Stimulated activated CD8-positive, alpha-beta memory T cell treated with anti-CD3 and anti-CD28 coated beads, Interleukin-2, amount 100 ng/mL, for 48 hours (primary cell): Measurements from ENCODE around the gene SIRT6.
"Not testable (repeated sequence)": the region's sequence is repeated elsewhere in the genome, so short reads cannot be mapped to it uniquely, and the experiment has no call there.

Experiments used
- DNase-seq, 2 donors: peaks; one replicate each; pipeline ENCODE4 v3.0.0-alpha.2; 2020; ENCODE audit warnings: low read depth in 2 of 2

SIRT6 gene

DNA sequence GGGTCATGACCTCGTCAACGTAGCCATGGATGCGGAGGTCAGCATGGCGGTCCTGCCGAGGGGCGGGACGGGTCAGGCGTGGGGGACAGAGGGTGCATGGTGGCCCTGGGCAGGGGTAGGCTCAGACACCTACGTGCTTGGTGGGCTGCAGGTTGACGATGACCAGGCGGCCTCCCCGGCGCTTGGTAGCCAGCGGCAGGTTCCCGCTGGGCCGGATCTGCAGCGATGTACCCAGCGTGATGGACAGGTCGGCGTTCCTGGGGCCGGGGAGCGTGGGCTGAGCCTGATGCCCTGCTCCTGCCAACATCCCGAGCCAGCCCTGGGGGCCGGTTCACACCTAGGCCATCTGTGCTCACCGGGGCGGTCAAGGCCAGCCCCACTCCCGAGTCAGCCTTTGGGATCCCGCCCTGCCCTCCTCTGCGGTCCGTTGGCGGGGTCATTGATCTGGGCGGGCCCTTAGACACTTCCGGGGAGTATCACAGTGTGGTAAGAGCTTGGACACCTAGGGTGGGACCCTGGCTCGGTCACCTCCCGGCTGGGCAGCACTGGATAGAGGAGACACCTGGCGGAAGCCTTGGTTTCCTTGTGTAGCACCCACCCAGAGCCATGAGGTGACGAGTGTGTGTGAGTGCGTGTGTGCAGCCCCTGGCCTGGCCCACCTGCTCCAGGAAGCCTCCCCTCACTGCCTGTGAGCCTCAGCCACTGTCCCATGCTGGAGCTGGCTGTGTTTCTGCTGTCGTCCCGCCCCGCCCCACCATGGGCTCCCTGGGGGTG, 7.3 kb downstream of the SIRT6 start:
- DNase-seq = no peak

DNA sequence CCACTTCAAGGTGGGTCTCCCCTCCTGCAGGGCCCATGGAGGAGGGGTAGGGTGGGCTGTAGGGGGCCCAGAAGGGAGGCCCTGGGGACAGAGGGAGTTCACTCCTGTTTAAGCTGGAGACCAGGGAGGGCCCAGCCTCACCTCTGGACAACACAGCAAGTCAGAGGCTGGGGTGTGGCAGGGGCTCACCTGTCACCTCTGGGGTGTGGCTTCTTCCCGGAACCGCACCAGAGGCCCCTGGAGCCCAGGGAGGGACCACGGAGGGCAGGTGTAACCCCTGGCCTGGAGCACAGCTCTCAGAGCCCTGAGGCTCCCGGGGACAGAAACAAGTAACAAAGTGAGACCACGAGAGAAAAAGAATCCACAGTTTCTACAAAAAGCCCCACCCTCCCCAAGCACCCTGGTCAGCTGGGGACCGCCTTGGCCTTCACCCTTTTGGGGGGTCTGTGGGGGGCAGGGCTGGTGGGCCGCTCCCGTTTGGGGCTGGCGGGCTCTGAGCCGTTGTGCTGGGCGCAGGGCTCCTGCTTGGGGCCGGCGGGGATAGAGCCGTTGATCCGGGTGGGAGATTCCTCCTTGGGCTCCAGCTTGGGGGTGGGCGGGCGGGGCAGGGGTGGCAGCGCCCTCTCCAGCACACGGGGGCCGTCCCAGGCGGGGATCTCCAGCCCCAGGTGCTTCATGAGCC, 8.0 kb downstream of the SIRT6 start:
- no peak for DNase-seq

DNA sequence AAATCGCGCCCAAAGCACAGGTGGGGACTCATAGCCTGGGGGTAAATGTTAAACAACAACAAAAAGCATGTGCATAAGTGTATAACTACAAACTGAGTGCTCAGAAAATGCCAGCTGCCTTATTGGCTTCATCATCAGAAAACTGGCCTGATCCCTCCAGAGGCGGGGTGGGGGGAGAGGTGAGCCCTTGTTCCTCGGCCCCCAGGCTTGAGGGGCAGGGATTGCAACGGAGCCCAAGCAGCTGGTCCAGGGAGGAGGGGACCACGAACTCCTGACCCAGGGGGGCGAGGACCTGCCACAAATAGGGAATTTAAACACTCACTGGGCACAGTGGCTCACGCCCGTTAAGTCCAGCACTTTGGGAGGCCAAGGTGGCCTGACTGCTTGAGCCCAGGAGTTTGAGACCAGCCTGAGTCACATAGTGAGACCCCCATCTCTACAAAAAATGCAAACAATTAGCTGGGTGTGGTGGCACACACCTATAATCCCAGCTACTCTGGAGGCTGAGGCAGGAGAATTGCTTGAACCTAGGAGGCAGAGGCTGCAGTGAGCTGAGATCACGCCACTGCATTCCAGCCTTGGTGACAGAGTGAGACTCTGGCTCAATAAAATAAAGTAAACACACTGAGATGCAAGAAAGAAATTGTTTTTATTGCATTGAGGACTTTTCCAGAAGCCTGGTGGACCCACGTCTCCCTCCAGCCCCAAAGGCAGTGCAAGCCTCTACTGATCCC, 8.7 kb downstream of the SIRT6 start:
- no peak for DNase-seq

DNA sequence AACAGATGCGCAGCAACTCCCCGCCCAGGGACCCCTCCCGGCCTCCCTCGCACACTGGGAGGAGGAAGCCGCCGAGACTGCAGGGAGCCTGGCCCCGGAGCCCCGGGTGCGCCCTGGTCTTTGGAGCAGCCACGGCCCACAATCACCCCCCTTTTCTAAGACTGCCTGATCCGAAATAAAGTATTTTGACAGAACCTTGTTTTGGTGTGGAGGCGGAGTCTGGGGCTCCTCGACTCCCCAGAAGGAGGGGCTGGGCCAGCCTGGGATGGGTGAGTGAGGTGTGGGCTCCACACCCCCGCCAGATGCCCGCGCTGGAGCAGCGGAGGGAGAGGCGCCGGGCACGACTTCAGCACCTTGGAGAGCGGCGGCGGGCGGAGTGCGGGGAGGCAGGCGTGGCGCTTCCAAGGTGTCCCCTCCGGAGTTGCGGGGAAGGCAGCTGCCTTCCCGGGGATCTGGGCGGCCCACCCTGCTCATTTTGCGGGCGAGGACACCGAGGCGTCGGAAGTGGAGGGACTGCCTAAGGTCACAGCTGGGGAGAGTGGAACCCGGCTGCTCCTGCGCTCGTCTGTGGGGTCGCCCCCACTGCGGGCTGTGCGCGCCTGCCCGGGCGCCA, 9.4 kb downstream of the SIRT6 start:
- DNase-seq = peak; percentile 32 to 49

DNA sequence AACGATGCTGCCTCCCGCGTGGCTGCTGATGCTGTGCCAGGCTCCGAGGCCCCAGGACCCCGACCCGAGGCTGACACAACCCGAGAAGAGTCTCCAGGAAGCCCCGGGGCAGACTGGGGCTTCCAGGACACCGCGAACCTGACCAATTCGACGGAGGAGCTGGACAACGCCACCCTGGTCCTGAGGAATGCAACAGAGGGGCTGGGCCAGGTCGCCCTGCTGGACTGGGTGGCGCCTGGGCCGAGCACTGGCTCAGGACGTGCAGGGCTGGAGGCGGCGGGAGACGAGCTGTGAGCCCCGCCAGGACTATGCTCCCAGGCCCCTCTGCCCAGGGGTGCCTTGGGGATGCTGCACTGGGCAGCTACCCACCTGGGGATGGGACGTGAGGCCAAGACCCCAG, 10.7 kb downstream of the SIRT6 start:
- no peak for DNase-seq

DNA sequence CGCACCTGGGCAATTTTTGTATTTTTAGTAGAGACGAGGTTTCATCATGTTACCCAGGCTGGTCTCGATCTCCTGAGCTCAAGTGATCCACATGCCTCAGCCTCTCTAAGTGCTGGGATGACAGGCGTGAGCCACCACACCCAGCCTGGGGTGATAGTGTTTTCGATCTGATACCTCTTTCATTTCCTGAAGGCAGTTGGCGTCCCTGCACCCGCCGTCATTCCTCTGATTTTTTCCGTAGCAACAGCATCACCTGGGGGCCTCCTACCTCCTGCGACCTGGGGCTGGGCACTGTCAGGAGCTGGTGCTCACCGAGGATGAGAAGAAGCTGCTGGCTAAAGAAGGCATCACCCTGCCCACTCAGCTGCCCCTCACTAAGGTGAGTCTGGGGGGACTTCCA, 18.1 kb downstream of the SIRT6 start:
- no peak for DNase-seq

DNA sequence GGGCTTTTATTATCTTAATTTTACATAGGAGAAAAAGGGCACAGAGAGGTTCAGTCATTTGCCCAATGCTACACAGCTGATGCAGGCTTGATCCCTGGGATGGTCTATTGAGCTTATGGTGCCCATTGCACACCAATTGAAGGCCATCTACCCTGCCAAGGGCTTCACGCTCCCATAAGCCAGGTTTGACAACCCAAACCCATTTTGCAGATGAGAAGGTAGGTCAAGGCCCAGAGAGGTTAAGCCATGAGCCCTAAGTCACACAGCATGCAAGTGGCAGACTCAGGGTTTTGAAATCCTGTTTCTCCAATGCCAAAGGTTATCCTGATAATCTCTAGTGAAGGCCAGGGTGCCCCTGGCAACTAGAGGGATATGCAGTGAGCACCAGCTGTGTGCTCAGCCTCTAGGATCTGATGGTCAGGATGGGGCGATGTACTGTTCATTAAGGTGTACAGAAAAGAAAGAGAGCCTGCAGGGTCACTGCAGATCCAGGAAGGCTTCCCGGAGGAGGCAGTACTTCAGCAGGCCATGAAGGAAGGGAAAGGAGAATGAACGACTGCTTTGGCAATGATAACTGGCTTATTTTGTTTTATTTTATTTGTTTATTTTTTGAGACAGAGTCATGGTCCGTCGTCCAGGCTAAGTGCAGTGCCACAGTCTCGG, 20.8 kb downstream of the SIRT6 start:
- DNase-seq = no peak

DNA sequence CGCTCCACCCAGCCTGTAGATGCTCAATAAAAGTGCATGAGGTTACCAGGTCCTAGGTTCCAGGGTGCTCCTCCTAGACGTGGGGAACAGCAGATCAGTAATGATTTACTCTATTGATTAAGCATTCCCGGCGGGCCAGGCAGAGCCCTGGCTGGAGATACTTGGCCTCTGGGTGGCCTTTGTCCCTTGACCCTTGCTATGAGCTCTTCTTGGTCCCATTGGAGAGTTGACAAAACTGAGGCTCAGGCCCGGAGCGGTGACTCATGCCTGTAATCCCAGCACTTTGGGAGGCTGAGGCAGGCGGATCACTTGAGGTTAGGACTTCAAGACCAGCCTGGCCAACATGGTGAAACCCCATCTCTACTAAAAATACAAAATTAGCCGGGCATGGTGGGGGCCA, 24.4 kb downstream of the SIRT6 start:
- not testable (repeated sequence) for DNase-seq

DNA sequence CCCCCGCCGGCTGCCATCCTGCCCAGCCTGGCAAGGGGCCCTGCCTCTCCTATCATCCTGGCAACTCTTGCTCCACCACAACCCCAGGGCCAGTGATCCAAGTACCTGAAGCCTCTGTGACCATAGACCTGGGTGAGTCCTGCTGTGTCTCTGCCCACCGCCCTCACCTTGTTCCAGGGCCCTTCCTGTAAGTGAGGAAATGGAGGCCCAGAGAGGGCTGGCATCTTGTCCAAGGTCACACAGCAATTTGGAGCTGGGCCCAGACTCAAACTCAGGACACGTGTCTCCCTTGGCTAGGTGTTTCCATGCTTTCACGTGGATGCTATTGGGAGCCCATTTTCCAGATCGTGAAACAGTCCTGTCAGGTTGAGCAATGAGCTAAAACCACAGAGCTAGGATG, 25.2 kb downstream of the SIRT6 start:
- no peak for DNase-seq

DNA sequence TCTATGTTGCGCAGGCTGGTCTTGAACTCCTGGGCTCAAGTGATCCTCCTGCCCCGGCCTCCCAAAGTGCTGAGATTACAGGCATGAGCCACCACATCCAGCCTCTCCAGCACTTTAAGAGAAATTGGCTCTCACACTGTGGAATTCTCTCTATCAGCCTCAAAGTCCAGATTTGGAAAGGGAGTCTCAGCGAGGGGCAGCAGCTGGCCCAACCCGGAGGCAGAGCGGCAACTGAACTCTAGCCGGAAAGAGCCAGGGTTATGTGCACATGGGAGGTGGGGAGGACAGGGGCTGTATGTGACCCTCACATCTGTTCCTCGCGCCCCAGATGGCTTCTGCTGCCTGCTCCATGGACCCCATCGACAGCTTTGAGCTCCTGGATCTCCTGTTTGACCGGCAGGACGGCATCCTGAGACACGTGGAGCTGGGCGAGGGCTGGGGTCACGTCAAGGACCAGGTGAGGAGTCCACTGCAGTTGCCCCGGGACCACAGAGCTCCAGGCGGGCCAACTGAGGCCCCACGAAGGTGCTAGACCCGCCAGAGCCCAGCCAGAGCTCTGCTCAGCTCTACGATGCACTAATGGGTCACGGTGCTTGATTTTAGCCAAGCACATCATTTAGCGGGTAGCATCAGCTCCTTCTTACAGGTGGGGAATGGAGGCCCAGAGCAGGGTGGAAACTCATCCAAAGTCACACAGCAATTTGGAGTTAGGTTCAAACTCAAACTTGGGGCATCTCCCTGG, 27.6 kb downstream of the SIRT6 start:
- no peak for DNase-seq

DNA sequence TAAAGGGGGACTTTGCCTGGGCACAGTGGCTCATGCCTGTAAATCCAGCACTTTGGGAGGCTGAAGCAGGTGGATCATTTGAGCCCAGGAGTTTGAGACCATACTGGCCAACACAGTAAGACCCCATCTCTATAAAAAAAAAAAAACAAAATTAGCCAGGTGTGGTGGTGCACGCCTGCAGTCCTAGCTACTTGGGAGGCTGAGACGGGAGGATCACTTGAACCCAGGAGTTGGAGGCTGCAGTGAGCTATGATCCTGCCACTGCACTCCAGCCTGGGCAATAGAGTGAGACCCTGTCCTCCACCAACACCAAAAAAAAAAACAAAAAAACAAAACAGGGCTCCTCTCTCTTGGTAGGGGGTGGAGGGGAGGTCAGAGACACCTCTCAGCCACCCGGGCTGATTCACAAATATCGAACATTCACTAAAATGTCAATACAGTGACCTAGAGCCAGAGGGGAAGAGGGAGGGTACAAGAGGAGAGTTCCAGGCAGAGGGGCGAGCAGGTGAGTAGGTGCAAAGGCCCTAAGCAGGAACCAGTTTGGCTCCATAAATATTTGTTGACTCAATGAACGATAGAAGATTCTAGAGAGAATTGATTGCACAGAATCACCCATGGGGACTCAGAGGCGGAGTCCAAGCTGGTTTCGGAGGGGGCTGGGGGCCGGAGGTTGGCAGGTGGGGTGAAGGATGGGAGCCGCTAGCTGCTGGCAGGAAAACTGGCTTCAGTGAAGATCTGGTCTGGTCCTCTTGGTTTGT, 29.9 kb downstream of the SIRT6 start:
- no peak for DNase-seq

DNA sequence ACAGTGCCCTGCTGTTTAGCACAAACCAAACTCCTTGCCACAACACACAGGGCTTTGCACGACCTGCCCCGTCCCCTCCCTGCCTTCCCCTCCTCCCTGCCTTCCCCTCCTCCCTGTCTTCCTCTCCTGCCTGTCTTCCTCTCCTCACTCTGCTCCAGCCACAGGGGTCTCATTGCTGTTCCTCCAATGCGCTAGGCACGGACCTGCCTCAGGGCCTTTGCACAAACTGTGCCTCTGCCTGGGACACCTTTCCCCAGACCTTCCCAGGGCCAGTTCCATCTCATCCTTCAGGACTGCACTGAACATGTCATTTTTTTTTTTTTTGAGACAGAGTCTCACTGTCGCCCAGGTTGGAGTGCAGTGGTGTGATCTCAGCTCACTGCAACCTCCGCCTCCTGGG, 30.7 kb downstream of the SIRT6 start:
- no peak for DNase-seq

DNA sequence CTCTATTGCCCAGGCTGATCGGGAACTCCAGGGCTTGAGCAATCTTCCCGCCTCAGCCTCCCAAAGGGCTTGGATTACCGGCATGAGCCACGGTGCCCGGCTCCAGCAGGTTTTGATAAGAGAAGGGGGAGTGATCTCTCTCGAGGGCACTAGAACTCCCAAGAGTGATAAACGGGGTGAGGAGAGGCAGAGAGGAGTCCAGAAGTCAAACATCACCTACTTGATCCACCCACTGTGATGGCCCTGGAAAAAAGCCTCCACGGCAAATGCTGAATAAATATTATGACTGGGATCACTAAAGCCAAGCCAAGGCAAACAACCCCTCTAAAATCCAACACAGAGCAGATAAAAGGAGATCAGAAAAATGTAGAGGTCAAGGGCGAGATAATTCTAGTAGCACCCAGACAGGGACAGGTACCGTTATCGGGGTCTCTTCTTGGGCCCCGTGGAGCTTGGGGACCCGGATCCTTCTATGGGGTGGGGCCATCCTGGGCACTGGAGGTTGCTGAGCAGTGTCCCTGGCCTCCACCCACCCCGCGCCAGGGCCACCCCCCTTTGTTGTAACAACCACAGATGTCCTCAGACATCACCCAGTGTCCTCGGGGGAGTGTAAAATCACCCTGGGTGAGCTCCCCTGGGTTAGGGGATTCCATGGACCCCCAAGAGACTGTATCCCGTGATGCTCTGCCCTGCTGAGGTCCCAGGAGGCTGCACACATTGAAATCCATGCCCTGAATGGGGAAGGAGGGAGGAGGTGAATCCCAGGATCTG, 32.7 kb downstream of the SIRT6 start:
- DNase-seq = no peak

DNA sequence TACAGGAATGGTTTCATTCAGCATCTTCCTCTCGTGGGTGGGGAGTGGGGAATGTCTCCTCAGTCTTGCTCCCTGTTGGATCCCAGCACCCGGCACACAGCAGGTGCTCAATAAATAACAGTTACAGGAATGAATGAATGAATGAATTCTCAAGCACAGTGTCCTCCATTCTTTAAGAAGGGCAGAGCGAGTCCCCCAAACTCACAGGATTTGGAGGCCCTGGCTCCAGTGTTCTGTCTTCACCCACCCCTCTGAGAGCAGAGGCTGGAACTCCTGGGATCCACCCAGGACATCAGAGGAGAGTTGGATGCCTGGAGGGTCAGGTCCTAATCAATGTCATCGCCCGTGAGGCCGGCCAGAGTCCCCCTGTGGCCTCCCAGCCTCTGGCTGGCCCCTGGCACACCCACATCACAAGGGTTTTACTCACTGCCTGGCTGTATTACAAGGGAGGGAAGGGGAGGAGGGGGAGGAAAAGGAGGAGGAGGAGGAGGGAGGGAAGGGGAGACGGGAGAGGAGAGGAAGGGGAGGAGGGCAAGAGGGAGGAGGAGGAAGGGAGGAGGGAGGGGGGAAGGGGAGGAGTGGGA, 37.6 kb downstream of the SIRT6 start:
- no peak for DNase-seq

DNA sequence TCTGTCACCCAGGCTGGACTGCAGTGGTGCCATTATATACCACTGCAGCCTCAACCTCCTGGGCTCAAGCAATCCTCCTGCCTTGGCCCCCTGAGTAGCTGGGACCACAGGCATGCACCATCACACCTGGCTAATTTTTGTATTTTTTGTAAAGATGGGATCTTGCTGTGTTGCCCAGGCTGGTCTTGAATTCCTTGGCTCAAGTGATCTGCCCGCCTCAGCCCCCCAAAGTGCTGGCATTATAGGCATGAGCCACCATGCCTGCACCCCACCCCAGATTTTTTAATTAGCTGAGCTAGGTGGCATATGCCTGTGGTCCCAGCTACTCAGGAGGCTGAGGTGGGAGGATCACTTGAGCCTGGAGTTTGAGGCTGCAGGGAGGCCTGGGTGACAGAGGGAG, 39.4 kb downstream of the SIRT6 start:
- not testable (repeated sequence) for DNase-seq

DNA sequence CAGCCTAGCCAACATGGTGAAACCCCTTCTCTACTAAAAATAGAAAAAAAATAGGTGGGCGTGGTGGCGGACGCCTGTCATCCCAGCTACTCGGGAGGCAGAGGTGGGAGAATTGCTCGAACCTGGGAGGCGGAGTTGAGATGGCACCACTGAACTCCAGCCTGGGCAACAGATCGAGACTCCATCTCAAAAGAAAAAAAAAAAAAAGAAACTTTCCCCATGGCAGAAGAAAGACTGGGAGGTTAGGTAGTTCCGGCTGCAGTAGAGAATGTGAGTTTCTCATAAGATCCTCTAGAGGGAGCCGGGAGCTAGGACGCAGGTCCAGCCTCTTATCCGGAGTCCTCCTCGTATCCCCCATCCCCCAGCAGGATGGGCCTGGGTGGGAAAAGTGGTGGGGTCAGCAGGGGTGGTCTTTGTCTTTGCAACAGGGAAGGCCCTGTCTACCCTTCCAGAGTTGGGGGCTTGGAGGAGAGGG, 42.1 kb downstream of the SIRT6 start:
- no peak for DNase-seq

DNA sequence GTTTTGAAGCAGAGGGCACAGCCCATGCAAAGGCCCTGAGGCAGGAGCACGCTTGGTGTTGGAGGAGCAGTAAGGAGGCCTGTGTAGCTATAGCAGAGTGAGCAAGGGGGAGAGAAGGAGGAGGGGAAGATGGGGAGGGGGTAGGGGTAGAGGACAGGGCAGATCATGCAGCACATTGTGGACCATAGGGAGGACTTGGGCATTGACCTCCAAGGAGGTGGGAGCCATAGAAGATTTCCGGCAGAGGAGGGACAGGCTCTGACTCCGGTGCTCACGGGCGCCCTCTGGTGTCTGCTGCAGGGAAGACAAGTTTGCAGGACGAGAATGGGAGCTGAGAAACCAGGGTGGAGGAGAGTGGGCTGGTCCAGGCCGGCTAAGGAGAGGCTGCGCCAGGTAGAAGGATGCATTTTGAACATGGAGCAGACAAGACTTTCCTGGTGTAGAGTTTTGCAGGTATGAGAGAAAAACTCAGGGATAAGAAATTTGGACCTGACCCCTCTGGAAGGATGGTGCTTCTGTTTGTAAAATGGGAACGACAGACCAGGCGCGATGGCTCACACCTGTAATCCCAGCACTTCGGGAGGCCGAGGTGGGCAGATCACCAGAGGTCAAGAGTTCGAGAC, 42.6 kb downstream of the SIRT6 start:
- peak; percentile 76 to 93 for DNase-seq

DNA sequence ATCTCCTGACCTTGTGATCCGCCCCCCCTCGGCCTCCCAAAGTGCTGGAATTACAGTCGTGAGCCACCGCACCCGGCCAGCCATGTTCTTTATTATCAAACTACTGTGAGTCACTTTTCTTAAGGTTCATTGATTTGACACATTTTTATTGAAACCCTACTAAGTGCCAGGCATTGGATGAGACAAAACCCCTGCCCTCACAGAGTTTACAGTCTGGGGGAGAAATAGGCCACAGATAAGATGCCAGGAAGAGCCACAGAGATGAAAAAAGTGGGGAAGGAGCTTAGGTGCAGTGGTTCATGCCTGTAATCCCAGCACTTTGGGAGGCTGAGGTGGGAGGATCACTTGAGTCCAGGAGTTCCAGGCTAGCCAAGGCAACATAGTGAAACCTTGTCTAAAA, 43.9 kb downstream of the SIRT6 start:
- DNase-seq = no peak

DNA sequence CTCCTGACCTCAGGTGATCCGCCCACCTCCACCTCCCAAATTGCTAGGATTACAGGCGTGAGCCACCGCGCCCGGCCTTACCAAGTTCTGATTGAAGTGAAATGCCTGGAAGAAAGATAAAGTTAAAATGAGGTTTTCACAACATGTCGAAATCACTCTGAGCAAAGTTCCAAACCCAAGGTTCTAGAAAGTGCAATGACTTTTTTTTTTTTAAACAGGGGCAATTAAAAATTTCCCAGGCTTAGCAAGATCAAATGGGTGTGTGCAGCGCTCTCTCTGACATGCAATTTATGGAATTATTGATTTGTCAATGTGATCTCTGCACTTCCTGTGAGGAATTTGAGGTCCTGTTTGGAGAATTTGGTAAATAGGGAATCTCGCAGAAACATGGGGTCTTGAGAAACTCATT, 45.7 kb downstream of the SIRT6 start:
- no peak for DNase-seq
